HG02885 (cell line): Measurements from ENCODE around the gene TMUB1.
A peak's percentile ranks its signal among the peaks of the same experiment; 100 is the strongest.

Experiments
- ATAC-seq: cut with Tn5 transposase; IDR thresholded peaks from one replicate; pipeline ENCODE4 v1.9.1; 2021; ENCODE audit warnings: mild to moderate bottlenecking; ENCODE audit not compliant: unreplicated experiment, poor library complexity

TMUB1 gene

GRCh38 chr7:151086802-151087244, 3.5 kb upstream of the TMUB1 start:
- ATAC-seq, result no peak

- ATAC-seq, result peak; percentile 52
Observed at GRCh38 chr7:151085691-151086620, 2.7 kb upstream of the TMUB1 start, which contains the start of gene AGAP3. Gene AGAP3, plus strand, starts transcription at chr7:151086475. Its CDS starts 267 bp downstream, at chr7:151086742.

- no peak for ATAC-seq
Observed at GRCh38 chr7:151085329-151085690, 2.0 kb upstream of the TMUB1 start.

- ATAC-seq, result no peak
Observed at GRCh38 chr7:151083824-151084160, 499 bp upstream of the TMUB1 start.

GRCh38 chr7:151082141-151083070, 887 bp downstream of the TMUB1 start:
- ATAC-seq, result no peak

GRCh38 chr7:151081170-151082101, 1.9 kb downstream of the TMUB1 start:
- ATAC-seq, result no peak

- ATAC-seq, result peak; percentile 81
Observed at GRCh38 chr7:151080522-151081169, 2.6 kb downstream of the TMUB1 start, which contains the start of gene FASTK. Gene FASTK, minus strand, starts transcription at chr7:151080809. Its CDS starts 43 bp downstream, at chr7:151080766.

- ATAC-seq, result no peak
Observed at GRCh38 chr7:151080067-151080521, 3.2 kb downstream of the TMUB1 start.

- no peak for ATAC-seq
Observed at GRCh38 chr7:151079199-151079910, 3.9 kb downstream of the TMUB1 start.

GRCh38 chr7:151078233-151079040, 4.9 kb downstream of the TMUB1 start:
- ATAC-seq, result no peak

- ATAC-seq, result no peak
Observed at GRCh38 chr7:151077705-151078232, 5.5 kb downstream of the TMUB1 start.

GRCh38 chr7:151076863-151077704, 6.2 kb downstream of the TMUB1 start:
- ATAC-seq, result no peak

- no peak for ATAC-seq
Observed at GRCh38 chr7:151075978-151076426, 7.3 kb downstream of the TMUB1 start.

- no peak for ATAC-seq
Observed at GRCh38 chr7:151075662-151075971, 7.7 kb downstream of the TMUB1 start.

- no peak for ATAC-seq
Observed at GRCh38 chr7:151074817-151075661, 8.3 kb downstream of the TMUB1 start.

- ATAC-seq, result no peak
Observed at GRCh38 chr7:151073990-151074389, 9.3 kb downstream of the TMUB1 start.
